Measurements from ENCODE around the gene MAMLD1.

- TF ChIP-seq FOXA1 (IDR thresholded peaks at IDR 0.05; ENCODE audit: borderline replicate concordance) (no peak), ZC3H11A (IDR thresholded peaks at IDR 0.05; ENCODE audit: low read depth, low read length) (no peak), ZNF311 (CRISPR knock-in tag; IDR thresholded peaks at IDR 0.05) (no peak), POLR2A (conservative IDR thresholded peaks at IDR 0.05) (no peak), CTCF (IDR thresholded peaks at IDR 0.05 in 2 of 3, conservative IDR thresholded peaks at IDR 0.05 in 1 of 3; ENCODE audit: insufficient read depth in 2 of 3, low read depth in 1 of 3, low read length in 3 of 3) (no peak)
Observed at GRCh38 chrX:150364347-150365050, 1.4 kb downstream of the MAMLD1 start.

Measured in K562 (cell line).